NT2/D1 (cell line): ENCODE data around the gene JOSD1.

ENCODE experiments used
- DNase-seq: peaks from one replicate; pipeline ENCODE4 v3.0.0-alpha.2; 2011; ENCODE audit warnings: low read depth, low spot score
- H3K27me3 ChIP-seq: 2 replicates; pipeline ENCODE4 v1.6.0; 2011; ENCODE audit warnings: mild to moderate bottlenecking; ENCODE audit not compliant: insufficient read length, insufficient read depth
- H3K36me3 ChIP-seq: 2 replicates; pipeline ENCODE4 v1.6.1; 2011; ENCODE audit warnings: mild to moderate bottlenecking, low read length, mixed read lengths; ENCODE audit not compliant: insufficient read depth, insufficient read length
- H3K4me1 ChIP-seq: 2 replicates; pipeline ENCODE4 v1.5.1; 2011; ENCODE audit not compliant: insufficient read depth, insufficient read length
- H3K4me3 ChIP-seq: 2 replicates; pipeline ENCODE4 v1.5.1; 2011; ENCODE audit warnings: low read depth; ENCODE audit not compliant: insufficient read length
- H3K9ac ChIP-seq: 2 replicates; pipeline ENCODE4 v1.6.0; 2011; ENCODE audit warnings: low read depth; ENCODE audit not compliant: insufficient read length
- H3K9me3 ChIP-seq: 2 replicates; pipeline ENCODE4 v1.5.1; 2011; ENCODE audit warnings: mild to moderate bottlenecking, low read length; ENCODE audit not compliant: insufficient read depth
- SUZ12 ChIP-seq: IDR thresholded peaks from 2 replicates; pipeline ENCODE4 v1.6.1; 2011; ENCODE audit not compliant: insufficient read length, insufficient read depth; ENCODE audit errors: extremely low read depth
- YY1 ChIP-seq: IDR thresholded peaks from 2 replicates; pipeline ENCODE4 v1.6.1; 2011; ENCODE audit not compliant: insufficient read length, insufficient read depth
- ZNF274 ChIP-seq: IDR thresholded peaks from 2 replicates; pipeline ENCODE4 v1.6.1; 2011; ENCODE audit warnings: mild to moderate bottlenecking, low read depth, low read length

JOSD1 gene

GRCh38 chr22:38705235-38706100 lies 4.7 kb upstream of the JOSD1 start, which contains the start of gene GTPBP1:
Gene GTPBP1 (plus strand): TSS chr22:38705944. CDS start chr22:38705956, 12 bp downstream.
- Histone ChIP-seq H3K27me3 (no peaks in the 10 kb centered on the region), H3K36me3 (peaks cover 20% of the 10 kb centered on the region), H3K9ac (peak within 1 kb of the TSS; percentile 92), H3K9me3 (no peaks in the 10 kb centered on the region), H3K4me1 (peaks cover 6% of the 10 kb centered on the region), H3K4me3 (peak within 1 kb of the TSS; percentile 82)
- peak; percentile 98 for DNase-seq
- TF ChIP-seq SUZ12 (no peak), YY1 (peak; percentile 55)

GRCh38 chr22:38704654-38705234 lies 4.0 kb upstream of the JOSD1 start:
- DNase-seq: no peak
- Histone ChIP-seq H3K9ac (peak overlapping the region; percentile 68), H3K4me1 (peaks cover 6% of the 10 kb centered on the region), H3K36me3 (peaks cover 13% of the 10 kb centered on the region), H3K4me3 (peak overlapping the region; percentile 16), H3K27me3 (no peaks in the 10 kb centered on the region), H3K9me3 (no peaks in the 10 kb centered on the region)
- TF ChIP-seq YY1 (no peak), SUZ12 (no peak), ZNF274 (no peak)

- Histone ChIP-seq H3K36me3 (peaks cover 26% of the 10 kb centered on the region), H3K4me1 (peaks cover 4% of the 10 kb centered on the region), H3K9me3 (no peaks in the 10 kb centered on the region), H3K4me3 (peak overlapping the region; percentile 80), H3K27me3 (no peaks in the 10 kb centered on the region), H3K9ac (peak overlapping the region; percentile 86)
- TF ChIP-seq YY1: no peak
- TF ChIP-seq SUZ12: no peak
- TF ChIP-seq ZNF274: no peak
- DNase-seq: no peak
Measured at GRCh38 chr22:38700270-38700788, 414 bp downstream of the JOSD1 start.

- TF ChIP-seq YY1 (no peak), ZNF274 (no peak), SUZ12 (no peak)
- H3K9me3 ChIP-seq: no peaks in the 10 kb centered on the region
- peak overlapping the region; percentile 80 for H3K4me3 ChIP-seq
- H3K27me3 ChIP-seq: no peaks in the 10 kb centered on the region
- H3K4me1 ChIP-seq: peaks cover 4% of the 10 kb centered on the region
- DNase-seq: no peak
- peak overlapping the region; percentile 86 for H3K9ac ChIP-seq
- peaks cover 26% of the 10 kb centered on the region for H3K36me3 ChIP-seq
Measured at GRCh38 chr22:38699784-38700183, 959 bp downstream of the JOSD1 start.

- peak overlapping the region; percentile 86 for H3K9ac ChIP-seq
- no peaks in the 10 kb centered on the region for H3K9me3 ChIP-seq
- no peak for TF ChIP-seq ZNF274
- no peak for TF ChIP-seq YY1
- no peak for TF ChIP-seq SUZ12
- peaks cover 29% of the 10 kb centered on the region for H3K36me3 ChIP-seq
- DNase-seq: no peak
- H3K4me3 ChIP-seq: peak overlapping the region; percentile 80
- no peaks in the 10 kb centered on the region for H3K27me3 ChIP-seq
- H3K4me1 ChIP-seq: peaks cover 4% of the 10 kb centered on the region
Measured at GRCh38 chr22:38699143-38699542, 1.6 kb downstream of the JOSD1 start.

- H3K27me3 ChIP-seq: no peaks in the 10 kb centered on the region
- H3K36me3 ChIP-seq: peaks cover 33% of the 10 kb centered on the region
- no peak for TF ChIP-seq YY1
- no peak for DNase-seq
- no peak overlapping the region for H3K9ac ChIP-seq
- H3K4me1 ChIP-seq: peaks cover 4% of the 10 kb centered on the region
- peak overlapping the region; percentile 80 for H3K4me3 ChIP-seq
- H3K9me3 ChIP-seq: no peaks in the 10 kb centered on the region
Measured at GRCh38 chr22:38698407-38699094, 2.2 kb downstream of the JOSD1 start.
